ENCODE data around the gene EFS.

EFS gene

GRCh38 chr14:23358553-23359166 is 6.3 kb downstream of the EFS start (continued):
- TF ChIP-seq ZNF639 (tag by site-specific recombination; IDR thresholded peaks at IDR 0.05), result no peak
- no peak for TF ChIP-seq ZNF837 (tag by site-specific recombination; IDR thresholded peaks at IDR 0.05)
- no peak for TF ChIP-seq PBX3 (CRISPR knock-in tag; IDR thresholded peaks at IDR 0.05)
- no peak for TF ChIP-seq ZNF623 (tag by site-specific recombination; IDR thresholded peaks at IDR 0.05)
- no peak for TF ChIP-seq ZNF768 (tag by site-specific recombination; IDR thresholded peaks at IDR 0.05)
- TF ChIP-seq ZBTB1 (tag by site-specific recombination; IDR thresholded peaks at IDR 0.05), result no peak
- TF ChIP-seq ZNF16 (tag by site-specific recombination; IDR thresholded peaks at IDR 0.05; ENCODE audit: low read depth), result no peak
- TF ChIP-seq OVOL3 (tag by site-specific recombination; IDR thresholded peaks at IDR 0.05), result no peak
- TF ChIP-seq YY2 (tag by site-specific recombination; IDR thresholded peaks at IDR 0.05), result no peak
- TF ChIP-seq PRDM6 (tag by site-specific recombination; IDR thresholded peaks at IDR 0.05), result no peak
- TF ChIP-seq ZNF626 (tag by site-specific recombination; IDR thresholded peaks at IDR 0.05), result no peak

- CTCF ChIA-PET, result no interaction called here
- Histone ChIP-seq H3K4me1 (ENCODE audit: control insufficient read depth, insufficient read depth, low read length) (no peaks in the 10 kb centered on the region), H3K4me3 (ENCODE audit: low read depth, low read length) (no peak overlapping the region), H3K9me3 (ENCODE audit: control insufficient read depth, insufficient read depth, low read depth, low read length) (no peaks in the 10 kb centered on the region), H3K27ac (ENCODE audit: extremely low read depth, low read depth, low read length) (no peak overlapping the region), H3K36me3 (ENCODE audit: control insufficient read depth in 2 of 2, insufficient read depth in 1 of 2, low read length in 2 of 2) (no peaks in the 10 kb centered on the region)
- POLR2A ChIA-PET, result no interaction called here
- no peak for TF ChIP-seq ZNF530 (tag by site-specific recombination; IDR thresholded peaks at IDR 0.05; ENCODE audit: low read depth)
- TF ChIP-seq ZNF266 (tag by site-specific recombination; IDR thresholded peaks at IDR 0.05; ENCODE audit: low read depth), result no peak
- TF ChIP-seq ZNF585B (tag by site-specific recombination; IDR thresholded peaks at IDR 0.05), result no peak
- TF ChIP-seq ZNF169 (tag by site-specific recombination; IDR thresholded peaks at IDR 0.05), result no peak
- TF ChIP-seq PRDM6 (tag by site-specific recombination; IDR thresholded peaks at IDR 0.05), result no peak
- no peak for TF ChIP-seq WT1 (tag by site-specific recombination; IDR thresholded peaks at IDR 0.05)
- TF ChIP-seq HIC1 (tag by site-specific recombination; IDR thresholded peaks at IDR 0.05), result no peak
- TF ChIP-seq CTCF (tag by site-specific recombination; IDR thresholded peaks at IDR 0.05), result no peak
- TF ChIP-seq ZBTB1 (tag by site-specific recombination; IDR thresholded peaks at IDR 0.05), result no peak
- no peak for TF ChIP-seq GFI1B (tag by site-specific recombination; IDR thresholded peaks at IDR 0.05)
- no peak for TF ChIP-seq ZNF433 (tag by site-specific recombination; IDR thresholded peaks at IDR 0.05; ENCODE audit: low read depth)
- TF ChIP-seq ZNF837 (tag by site-specific recombination; IDR thresholded peaks at IDR 0.05), result no peak
- no peak for TF ChIP-seq PBX3 (CRISPR knock-in tag; IDR thresholded peaks at IDR 0.05)
- no peak for TF ChIP-seq ZNF521 (tag by site-specific recombination; IDR thresholded peaks at IDR 0.05)
- no peak for TF ChIP-seq ZNF157 (tag by site-specific recombination; IDR thresholded peaks at IDR 0.05)
Measured at GRCh38 chr14:23358042-23358441, 6.9 kb downstream of the EFS start.
